ENCODE data around the gene USP12.
"Not testable (repeated sequence)": the region's sequence is repeated elsewhere in the genome, so short reads cannot be mapped to it uniquely, and the experiment has no call there.

Gene USP12

GRCh38 chr13:27132538-27132937 is 39.1 kb downstream of the USP12 start:
- Histone ChIP-seq H3K4me3 (ENCODE audit: low read depth, low read length) (no peak overlapping the region), H3K27me3 (ENCODE audit: insufficient read depth, low read length) (no peaks in the 10 kb centered on the region), H3K36me3 (ENCODE audit: insufficient read depth, low read length) (no peaks in the 10 kb centered on the region), H3K27ac (ENCODE audit: low read depth, low read length) (no peak overlapping the region), H2AFZ (ENCODE audit: low read length, unreplicated experiment) (no peak overlapping the region), H3K79me2 (ENCODE audit: control insufficient read depth, insufficient read depth, low read length, unreplicated experiment) (peaks cover 88% of the 10 kb centered on the region), H3K4me1 (ENCODE audit: control insufficient read depth, insufficient read depth, low read length, unreplicated experiment) (peaks cover 31% of the 10 kb centered on the region)

- Histone ChIP-seq H2AFZ (ENCODE audit: low read length, unreplicated experiment) (no peak overlapping the region), H3K27ac (ENCODE audit: low read depth, low read length) (peak overlapping the region; percentile 75), H3K4me1 (ENCODE audit: control insufficient read depth, insufficient read depth, low read length, unreplicated experiment) (peaks cover 31% of the 10 kb centered on the region), H3K36me3 (ENCODE audit: insufficient read depth, low read length) (no peaks in the 10 kb centered on the region), H3K27me3 (ENCODE audit: insufficient read depth, low read length) (no peaks in the 10 kb centered on the region), H3K4me3 (ENCODE audit: low read depth, low read length) (no peak overlapping the region), H3K79me2 (ENCODE audit: control insufficient read depth, insufficient read depth, low read length, unreplicated experiment) (peaks cover 88% of the 10 kb centered on the region)
Observed at GRCh38 chr13:27131906-27132305, 39.7 kb downstream of the USP12 start.

DNA sequence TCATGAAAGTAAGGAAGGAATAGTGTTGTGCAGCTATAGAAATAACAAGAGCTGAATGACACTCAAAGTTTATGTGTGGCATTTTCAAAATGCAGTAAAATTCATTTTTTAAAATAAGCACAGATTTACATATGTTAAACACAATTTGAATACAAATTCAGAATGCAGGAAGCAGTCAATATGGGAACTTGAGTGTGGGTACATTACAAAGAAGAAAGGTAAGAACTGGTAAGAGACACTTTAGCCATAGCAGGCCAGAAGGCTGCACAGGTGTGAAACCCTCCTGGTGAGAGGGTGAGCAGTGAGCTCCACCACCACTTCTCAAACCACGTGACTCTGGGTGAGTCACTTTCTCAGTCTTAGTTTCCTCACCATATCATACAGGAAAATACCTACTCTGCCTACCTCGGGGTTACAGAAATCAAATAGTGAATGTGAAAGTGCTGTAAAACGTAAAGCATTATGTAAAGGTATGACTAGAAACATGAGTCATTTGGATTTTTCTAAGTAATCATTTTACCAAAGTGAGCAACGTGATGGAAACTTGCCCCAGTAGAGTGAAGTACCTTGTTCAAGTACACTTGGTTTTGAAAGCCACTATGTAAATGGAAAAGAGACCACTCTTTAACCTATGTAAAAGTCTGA is 40.5 kb downstream of the USP12 start:
- Histone ChIP-seq H2AFZ (ENCODE audit: low read length, unreplicated experiment) (no peak overlapping the region), H3K27ac (ENCODE audit: low read depth, low read length) (peak overlapping the region; percentile 75), H3K79me2 (ENCODE audit: control insufficient read depth, insufficient read depth, low read length, unreplicated experiment) (peaks cover 89% of the 10 kb centered on the region), H3K27me3 (ENCODE audit: insufficient read depth, low read length) (no peaks in the 10 kb centered on the region), H3K36me3 (ENCODE audit: insufficient read depth, low read length) (no peaks in the 10 kb centered on the region), H3K4me3 (ENCODE audit: low read depth, low read length) (peak overlapping the region; percentile 1; the same call in 1 of the 2 replicates), H3K4me1 (ENCODE audit: control insufficient read depth, insufficient read depth, low read length, unreplicated experiment) (peaks cover 31% of the 10 kb centered on the region)

DNA sequence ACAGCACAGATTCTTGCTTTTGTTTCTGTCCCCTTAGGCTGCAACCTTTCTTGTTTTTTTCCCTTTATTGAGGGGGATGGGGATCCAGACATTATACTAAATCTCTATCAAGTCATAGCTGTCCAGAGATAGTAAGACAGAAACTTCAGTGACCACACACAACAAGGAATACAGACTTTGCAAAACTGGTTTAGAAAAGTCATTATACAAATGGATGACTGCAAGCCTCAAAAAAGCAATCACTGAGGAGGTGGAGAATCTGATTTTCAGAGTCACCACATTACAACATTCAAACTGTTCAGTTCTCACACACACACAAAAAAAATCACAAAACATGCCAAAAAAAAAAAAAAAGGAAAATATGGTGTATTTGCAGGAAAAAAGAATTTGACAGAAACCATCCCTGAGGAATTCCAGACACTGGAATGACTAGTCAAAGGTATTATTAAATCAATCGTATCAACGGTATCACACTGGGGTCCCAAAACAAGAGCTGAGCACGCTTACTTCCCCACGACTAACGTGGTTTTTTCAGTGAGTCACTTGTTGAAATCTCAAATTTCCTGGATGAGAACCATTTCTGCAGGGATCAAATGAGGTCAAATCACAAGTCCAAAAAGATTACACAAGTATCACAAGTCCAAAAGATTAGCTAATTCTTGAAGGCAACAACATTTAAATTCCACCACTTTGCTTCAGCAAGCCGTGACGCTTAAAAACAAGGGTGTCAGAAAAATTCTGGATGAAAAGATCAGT is 41.2 kb downstream of the USP12 start:
- Histone ChIP-seq H3K27ac (ENCODE audit: low read depth, low read length) (peak overlapping the region; percentile 75), H2AFZ (ENCODE audit: low read length, unreplicated experiment) (no peak overlapping the region), H3K36me3 (ENCODE audit: insufficient read depth, low read length) (no peaks in the 10 kb centered on the region), H3K79me2 (ENCODE audit: control insufficient read depth, insufficient read depth, low read length, unreplicated experiment) (peaks cover 88% of the 10 kb centered on the region), H3K4me1 (ENCODE audit: control insufficient read depth, insufficient read depth, low read length, unreplicated experiment) (peaks cover 31% of the 10 kb centered on the region), H3K4me3 (ENCODE audit: low read depth, low read length) (peak overlapping the region; percentile 1), H3K27me3 (ENCODE audit: insufficient read depth, low read length) (no peaks in the 10 kb centered on the region)

GRCh38 chr13:27128825-27129627 is 42.6 kb downstream of the USP12 start:
- Histone ChIP-seq H3K79me2 (ENCODE audit: control insufficient read depth, insufficient read depth, low read length, unreplicated experiment) (peaks cover 89% of the 10 kb centered on the region), H3K27ac (ENCODE audit: low read depth, low read length) (no peak overlapping the region), H3K4me3 (ENCODE audit: low read depth, low read length) (no peak overlapping the region), H3K36me3 (ENCODE audit: insufficient read depth, low read length) (peaks cover 8% of the 10 kb centered on the region), H2AFZ (ENCODE audit: low read length, unreplicated experiment) (no peak overlapping the region), H3K27me3 (ENCODE audit: insufficient read depth, low read length) (no peaks in the 10 kb centered on the region), H3K4me1 (ENCODE audit: control insufficient read depth, insufficient read depth, low read length, unreplicated experiment) (peaks cover 29% of the 10 kb centered on the region)

GRCh38 chr13:27126859-27127258 is 44.8 kb downstream of the USP12 start:
- no peaks in the 10 kb centered on the region for H3K27me3 ChIP-seq (ENCODE audit: insufficient read depth, low read length)
- H3K4me1 ChIP-seq (ENCODE audit: control insufficient read depth, insufficient read depth, low read length, unreplicated experiment) = peaks cover 20% of the 10 kb centered on the region
- H3K4me3 ChIP-seq (ENCODE audit: low read depth, low read length) = no peak overlapping the region
- H2AFZ ChIP-seq (ENCODE audit: low read length, unreplicated experiment) = no peak overlapping the region
- peaks cover 85% of the 10 kb centered on the region for H3K79me2 ChIP-seq (ENCODE audit: control insufficient read depth, insufficient read depth, low read length, unreplicated experiment)
- H3K36me3 ChIP-seq (ENCODE audit: insufficient read depth, low read length) = peaks cover 12% of the 10 kb centered on the region
- H3K27ac ChIP-seq (ENCODE audit: low read depth, low read length) = no peak overlapping the region

DNA sequence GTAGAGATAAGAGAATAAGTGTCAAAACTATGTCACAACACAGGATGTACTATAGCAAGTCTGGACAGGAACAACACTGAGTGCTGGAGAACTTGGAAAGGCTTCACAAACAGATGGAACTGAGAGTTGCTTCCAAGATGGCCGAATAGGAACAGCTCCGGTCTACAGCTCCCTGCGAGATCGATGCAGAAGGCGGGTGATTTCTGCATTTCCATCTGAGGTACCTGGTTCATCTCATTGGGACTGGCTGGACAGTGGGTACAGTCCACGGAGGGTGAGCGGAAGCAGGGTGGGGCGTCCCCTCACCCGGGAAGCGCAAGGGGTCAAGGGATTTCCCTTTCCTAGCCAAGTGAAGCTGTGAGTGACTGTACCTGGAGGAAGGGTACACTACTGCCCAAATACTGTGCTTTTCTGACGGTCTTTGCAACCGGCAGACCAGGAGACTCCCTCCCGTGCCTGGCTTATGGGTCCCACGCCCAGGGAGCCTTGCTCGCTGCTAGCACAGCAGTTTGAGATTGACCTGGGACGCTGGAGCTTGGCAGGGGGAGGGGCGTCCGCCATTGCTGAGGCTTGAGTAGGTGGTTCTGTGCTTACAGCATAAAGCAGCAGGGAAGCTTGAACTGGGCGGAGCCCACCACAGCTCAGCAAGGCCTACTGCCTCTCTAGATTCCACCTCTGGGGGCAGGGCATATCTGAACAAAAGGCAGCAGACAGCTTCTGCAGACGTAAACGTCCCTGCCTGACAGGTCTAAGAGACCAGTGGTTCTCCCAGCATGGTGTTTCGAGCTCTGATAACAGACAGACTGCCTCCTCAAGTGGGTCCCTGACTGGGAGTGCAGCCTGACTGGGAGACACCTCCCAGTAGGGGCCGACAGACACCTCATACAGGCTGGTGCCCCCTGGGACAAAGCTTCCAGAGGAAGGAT is 46.0 kb downstream of the USP12 start:
- Histone ChIP-seq H3K4me3 (ENCODE audit: low read depth, low read length) (no peak overlapping the region), H2AFZ (ENCODE audit: low read length, unreplicated experiment) (no peak overlapping the region)

DNA sequence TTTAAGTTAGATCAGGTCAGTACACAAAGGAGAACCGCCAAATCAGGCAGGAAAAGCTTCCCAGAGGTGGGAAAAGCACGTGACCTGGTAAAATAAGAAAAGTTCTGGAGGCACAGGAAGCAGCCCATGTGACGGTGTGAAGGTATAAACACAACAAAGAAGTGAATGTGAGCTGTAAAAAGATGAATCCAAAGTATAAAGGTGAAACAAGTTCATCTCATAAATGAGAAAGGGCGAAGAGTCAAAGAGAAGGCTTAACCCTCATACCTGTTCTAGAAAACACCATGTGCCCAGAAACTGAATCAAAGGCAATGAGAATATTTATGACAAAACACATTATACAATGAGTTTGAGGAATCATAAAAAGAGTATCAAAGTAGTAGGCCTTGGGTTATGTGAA is 47.0 kb downstream of the USP12 start:
- no peak overlapping the region for H3K4me3 ChIP-seq (ENCODE audit: low read depth, low read length)
- no peak overlapping the region for H3K27ac ChIP-seq (ENCODE audit: low read depth, low read length)
- H3K27me3 ChIP-seq (ENCODE audit: insufficient read depth, low read length) = no peaks in the 10 kb centered on the region
- H3K79me2 ChIP-seq (ENCODE audit: control insufficient read depth, insufficient read depth, low read length, unreplicated experiment) = peaks cover 85% of the 10 kb centered on the region
- H3K36me3 ChIP-seq (ENCODE audit: insufficient read depth, low read length) = peaks cover 12% of the 10 kb centered on the region
- peaks cover 16% of the 10 kb centered on the region for H3K4me1 ChIP-seq (ENCODE audit: control insufficient read depth, insufficient read depth, low read length, unreplicated experiment)
- H2AFZ ChIP-seq (ENCODE audit: low read length, unreplicated experiment) = no peak overlapping the region

More for the DNA sequence above, 46.0 kb downstream of the USP12 start:
- H3K79me2 ChIP-seq (ENCODE audit: control insufficient read depth, insufficient read depth, low read length, unreplicated experiment) = peaks cover 83% of the 10 kb centered on the region
- H3K27me3 ChIP-seq (ENCODE audit: insufficient read depth, low read length) = no peaks in the 10 kb centered on the region
- H3K36me3 ChIP-seq (ENCODE audit: insufficient read depth, low read length) = peaks cover 12% of the 10 kb centered on the region
- H3K27ac ChIP-seq (ENCODE audit: low read depth, low read length) = no peak overlapping the region
- H3K4me1 ChIP-seq (ENCODE audit: control insufficient read depth, insufficient read depth, low read length, unreplicated experiment) = peaks cover 16% of the 10 kb centered on the region

DNA sequence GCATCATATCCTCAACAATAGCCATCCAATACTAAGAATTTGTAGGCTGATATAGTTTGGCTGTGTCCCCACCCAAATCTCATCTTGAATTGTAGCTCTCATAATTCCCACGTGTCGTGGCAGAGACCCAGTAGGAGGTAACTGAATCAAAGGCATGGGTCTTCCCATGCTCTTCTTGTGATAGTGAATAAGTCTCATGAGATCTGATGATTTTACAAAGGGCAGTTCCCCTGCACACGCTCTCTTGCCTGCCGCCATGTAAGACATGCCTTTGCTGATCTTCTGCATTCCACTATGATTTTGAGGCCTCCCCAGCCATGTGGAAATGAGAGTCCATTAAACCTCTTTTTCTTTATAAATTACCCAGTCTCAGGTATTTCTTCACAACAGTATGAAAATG is 48.2 kb downstream of the USP12 start:
- not testable (repeated sequence) for H3K27me3 ChIP-seq (ENCODE audit: insufficient read depth, low read length); H3K4me3 ChIP-seq (ENCODE audit: low read depth, low read length); H2AFZ ChIP-seq (ENCODE audit: low read length, unreplicated experiment); H3K27ac ChIP-seq (ENCODE audit: low read depth, low read length)
- H3K79me2 ChIP-seq (ENCODE audit: control insufficient read depth, insufficient read depth, low read length, unreplicated experiment) = peaks cover 85% of the 10 kb centered on the region
- H3K4me1 ChIP-seq (ENCODE audit: control insufficient read depth, insufficient read depth, low read length, unreplicated experiment) = peaks cover 16% of the 10 kb centered on the region
- H3K36me3 ChIP-seq (ENCODE audit: insufficient read depth, low read length) = peaks cover 12% of the 10 kb centered on the region

GRCh38 chr13:27122036-27122435 is 49.6 kb downstream of the USP12 start:
- H3K36me3 ChIP-seq (ENCODE audit: insufficient read depth, low read length) = peaks cover 12% of the 10 kb centered on the region
- H3K79me2 ChIP-seq (ENCODE audit: control insufficient read depth, insufficient read depth, low read length, unreplicated experiment) = peaks cover 84% of the 10 kb centered on the region
- H3K27ac ChIP-seq (ENCODE audit: low read depth, low read length) = no peak overlapping the region
- H2AFZ ChIP-seq (ENCODE audit: low read length, unreplicated experiment) = no peak overlapping the region
- no peaks in the 10 kb centered on the region for H3K27me3 ChIP-seq (ENCODE audit: insufficient read depth, low read length)
- H3K4me1 ChIP-seq (ENCODE audit: control insufficient read depth, insufficient read depth, low read length, unreplicated experiment) = peaks cover 16% of the 10 kb centered on the region
- H3K4me3 ChIP-seq (ENCODE audit: low read depth, low read length) = no peak overlapping the region

All from ACC112 (cell line).